MCF 10A (cell line): ENCODE measurements around the gene LKAAEAR1. TPM values are rescaled to one million over a fixed set of nuclear protein-coding genes. Genes with fewer than 3 reads are reported as not detected.

Experiments used
- BruUV-seq: library from RNA; stranded (reverse); fragments of 400-500 nt; replicated peaks from 2 replicates; lab custom pipeline; 2021; lab: Mats Ljungman, UMichigan
- CTCF ChIA-PET: fragments of 300-600 bp; sonication (Branson Sonifier 250); formaldehyde crosslinking; extraction: SDS; loops from one replicate; lab custom pipeline; 2021; ENCODE audit warnings: antibody characterized with exemption, inconsistent platforms; lab: Yijun Ruan, JAX
- POLR2A ChIA-PET: fragments of 300-600, 350-650 bp; sonication (Branson Sonifier 250); formaldehyde crosslinking; extraction: SDS; loops from one replicate; lab custom pipeline; 2020; ENCODE audit warnings: antibody characterized with exemption, inconsistent platforms; lab: Yijun Ruan, JAX
- DNase-seq: peaks from one replicate; pipeline ENCODE4 v3.0.0-alpha.2; 2018; ENCODE audit not compliant: unreplicated experiment
- H3K27ac Mint-ChIP-seq: one replicate; pipeline ENCODE4 v1.8.0; 2022; ENCODE audit warnings: mild to moderate bottlenecking, low read depth, mixed read lengths; ENCODE audit not compliant: unreplicated experiment
- H3K27me3 Mint-ChIP-seq: one replicate; pipeline ENCODE4 v1.8.0; 2022; ENCODE audit warnings: mixed read lengths; ENCODE audit not compliant: insufficient read depth, unreplicated experiment
- H3K36me3 Mint-ChIP-seq: one replicate; pipeline ENCODE4 v1.8.0; 2022; ENCODE audit warnings: mild to moderate bottlenecking, moderate library complexity, mixed read lengths; ENCODE audit not compliant: insufficient read depth, unreplicated experiment
- H3K4me1 Mint-ChIP-seq: one replicate; pipeline ENCODE4 v1.8.0; 2022; ENCODE audit warnings: mixed read lengths; ENCODE audit not compliant: insufficient read depth, unreplicated experiment
- H3K4me3 Mint-ChIP-seq: one replicate; pipeline ENCODE4 v1.8.0; 2022; ENCODE audit warnings: mild to moderate bottlenecking, moderate library complexity, mixed read lengths; ENCODE audit not compliant: unreplicated experiment
- H3K9me3 Mint-ChIP-seq: one replicate; pipeline ENCODE4 v1.8.0; 2022; ENCODE audit warnings: mixed read lengths; ENCODE audit not compliant: unreplicated experiment
- CTCF ChIP-seq: fragments of 200-600 bp; IDR thresholded peaks from one replicate; pipeline ENCODE4 v1.8.0; 2022; ENCODE audit warnings: antibody characterized with exemption, mild to moderate bottlenecking; ENCODE audit not compliant: unreplicated experiment
- intact Hi-C: fragments of 100-400 bp; cut with micrococcal nuclease; formaldehyde crosslinking; loops from 2 replicates; pipeline ENCODE4 v1.14.1; 2022
- total RNA-seq: library from RNA; stranded (reverse); gene quantifications from 2 replicates; pipeline ENCODE4 v1.2.3, GENCODE V29; 2022

The LKAAEAR1 gene
- total RNA-seq, 1 experiment from 2014 or later, result not detected

GRCh38 chr20:64052326-64052722, 31.9 kb downstream of the LKAAEAR1 start:
- Mint-ChIP-seq H3K4me3 (no peak overlapping the region), H3K27ac (no peak overlapping the region), H3K9me3 (no peaks in the 10 kb centered on the region), H3K4me1 (peaks cover 7% of the 10 kb centered on the region), H3K27me3 (no peaks in the 10 kb centered on the region), H3K36me3 (no peaks in the 10 kb centered on the region)
- DNase-seq, result no peak
- intact Hi-C loops, result no loop called here
- no TSS peak for BruUV-seq
- TF ChIP-seq CTCF, result no peak
- ChIA-PET POLR2A (interaction anchor here (0.7 to 3.5 kb wide), 5 partner anchors 7 to 187 kb away, joined by 3 to 16 read pairs (median 4); partner anchors contain the start of genes TCEA2 and TPD52L2), CTCF (interaction anchor here (0.9 to 13.7 kb wide), 3 partner anchors 12 to 72 kb away, joined by 3 to 284 read pairs (median 6); partner anchors contain the start of genes C20orf204 and PRPF6)

GRCh38 chr20:64051561-64052325, 32.5 kb downstream of the LKAAEAR1 start:
- Mint-ChIP-seq H3K4me3 (no peak overlapping the region), H3K36me3 (no peaks in the 10 kb centered on the region), H3K4me1 (peaks cover 7% of the 10 kb centered on the region), H3K9me3 (no peaks in the 10 kb centered on the region), H3K27me3 (no peaks in the 10 kb centered on the region), H3K27ac (no peak overlapping the region)
- POLR2A ChIA-PET, result interaction anchor here (0.8 to 3.5 kb wide), 3 partner anchors 10 to 187 kb away, joined by 3 to 16 read pairs (median 3); partner anchors contain the start of genes TCEA2 and TPD52L2
- DNase-seq, result no peak
- CTCF ChIA-PET, result interaction anchor here (0.9 to 13.7 kb wide), 4 partner anchors 9 to 71 kb away, joined by 3 to 284 read pairs (median 4); partner anchors contain the start of genes C20orf204 and PRPF6
- intact Hi-C loops, result no loop called here
- no peak for TF ChIP-seq CTCF
- BruUV-seq, result no TSS peak

GRCh38 chr20:64051033-64051452, 33.2 kb downstream of the LKAAEAR1 start:
- no peaks in the 10 kb centered on the region for H3K36me3 Mint-ChIP-seq
- POLR2A ChIA-PET, result interaction anchor here (0.8 to 3.0 kb wide), 3 partner anchors 10 to 12 kb away, joined by 3 to 11 read pairs (median 3); no protein-coding TSS in a partner anchor
- TF ChIP-seq CTCF, result no peak
- no peak overlapping the region for H3K27ac Mint-ChIP-seq
- H3K4me1 Mint-ChIP-seq, result peaks cover 9% of the 10 kb centered on the region
- H3K4me3 Mint-ChIP-seq, result no peak overlapping the region
- CTCF ChIA-PET, result interaction anchor here (1.0 to 13.7 kb wide), 2 partner anchors 9 to 10 kb away, joined by 3 to 284 read pairs; partner anchors contain the start of gene C20orf204
- no peaks in the 10 kb centered on the region for H3K9me3 Mint-ChIP-seq
- no peak for DNase-seq
- no peaks in the 10 kb centered on the region for H3K27me3 Mint-ChIP-seq
- BruUV-seq, result no TSS peak
- intact Hi-C loops, result no loop called here
